GM13977 (cell line): ENCODE data around the gene ZDHHC22.

ENCODE experiments used
- DNase-seq: peaks from one replicate; pipeline ENCODE4 v3.0.0; 2012; ENCODE audit warnings: low spot score
- in situ Hi-C: fragments of 300-500 bp; cut with MboI; formaldehyde crosslinking; loops from one replicate; pipeline ENCODE4 v1.12.0; 2022; ENCODE audit warnings: low sequenced_read_pairs, low pct_unique_long_range_greater_than_20kb, mixed read lengths, inconsistent platforms; ENCODE audit not compliant: unreplicated experiment
- TF ChIP-seq, protein P1 (sequence below): IDR thresholded peaks from 2 replicates; pipeline ENCODE4 v1.5.1; 2012; ENCODE audit warnings: mild to moderate bottlenecking, control low read depth; ENCODE audit not compliant: insufficient read depth; ENCODE audit errors: extremely low read depth, missing control alignments

ZDHHC22 gene, protein sequence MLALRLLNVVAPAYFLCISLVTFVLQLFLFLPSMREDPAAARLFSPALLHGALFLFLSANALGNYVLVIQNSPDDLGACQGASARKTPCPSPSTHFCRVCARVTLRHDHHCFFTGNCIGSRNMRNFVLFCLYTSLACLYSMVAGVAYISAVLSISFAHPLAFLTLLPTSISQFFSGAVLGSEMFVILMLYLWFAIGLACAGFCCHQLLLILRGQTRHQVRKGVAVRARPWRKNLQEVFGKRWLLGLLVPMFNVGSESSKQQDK

DNA sequence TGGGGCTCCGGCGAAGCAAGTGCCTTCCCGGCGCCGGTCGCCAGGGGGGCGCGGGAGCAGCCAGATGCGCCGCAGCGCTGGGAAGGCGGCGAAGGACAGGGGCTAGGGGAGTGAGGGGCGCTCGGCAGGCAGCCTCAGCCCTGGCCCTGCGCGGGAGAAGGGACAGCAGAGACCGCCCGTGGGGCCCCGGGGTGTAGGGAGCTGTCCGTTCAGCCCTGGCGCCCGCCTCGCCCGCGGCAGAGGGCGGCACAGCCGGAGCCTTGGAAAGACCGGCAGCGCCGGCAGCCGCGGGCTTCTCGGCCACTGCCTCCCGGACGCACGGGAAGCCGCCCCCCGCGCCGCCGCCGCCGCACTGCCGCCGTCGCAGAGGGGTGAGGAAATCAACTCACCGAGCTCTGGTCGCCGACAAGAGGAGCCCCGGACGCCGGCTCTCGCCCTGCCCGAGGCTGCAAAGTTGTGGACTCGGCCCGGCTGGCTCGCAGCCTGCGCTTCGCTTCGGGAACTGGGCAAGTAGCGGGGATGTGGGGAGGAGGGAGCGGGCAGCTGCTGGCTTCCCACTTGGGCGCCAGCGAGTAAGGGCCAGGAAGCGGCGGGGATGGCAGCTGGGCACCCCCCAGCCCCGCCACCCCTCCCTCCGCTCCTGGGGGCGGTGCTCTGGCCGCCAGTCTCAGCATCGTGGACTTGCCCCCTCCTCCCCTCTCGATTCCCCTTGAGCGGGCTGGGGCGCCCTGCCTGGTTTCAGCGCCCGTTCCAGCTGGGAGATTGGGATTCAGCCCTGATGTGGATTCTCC lies at the start of gene ZDHHC22:
Gene ZDHHC22, minus strand, starts transcription at position 578 of the 791 bp plus-strand sequence. CDS start 2,053 bp downstream, outside the sequence.
- peak; percentile 69 for DNase-seq
- in situ Hi-C loops: loop anchor here (25.0 kb wide), 1 partner anchor 396 kb away; no protein-coding TSS in a partner anchor
- TF ChIP-seq, protein P1, sequence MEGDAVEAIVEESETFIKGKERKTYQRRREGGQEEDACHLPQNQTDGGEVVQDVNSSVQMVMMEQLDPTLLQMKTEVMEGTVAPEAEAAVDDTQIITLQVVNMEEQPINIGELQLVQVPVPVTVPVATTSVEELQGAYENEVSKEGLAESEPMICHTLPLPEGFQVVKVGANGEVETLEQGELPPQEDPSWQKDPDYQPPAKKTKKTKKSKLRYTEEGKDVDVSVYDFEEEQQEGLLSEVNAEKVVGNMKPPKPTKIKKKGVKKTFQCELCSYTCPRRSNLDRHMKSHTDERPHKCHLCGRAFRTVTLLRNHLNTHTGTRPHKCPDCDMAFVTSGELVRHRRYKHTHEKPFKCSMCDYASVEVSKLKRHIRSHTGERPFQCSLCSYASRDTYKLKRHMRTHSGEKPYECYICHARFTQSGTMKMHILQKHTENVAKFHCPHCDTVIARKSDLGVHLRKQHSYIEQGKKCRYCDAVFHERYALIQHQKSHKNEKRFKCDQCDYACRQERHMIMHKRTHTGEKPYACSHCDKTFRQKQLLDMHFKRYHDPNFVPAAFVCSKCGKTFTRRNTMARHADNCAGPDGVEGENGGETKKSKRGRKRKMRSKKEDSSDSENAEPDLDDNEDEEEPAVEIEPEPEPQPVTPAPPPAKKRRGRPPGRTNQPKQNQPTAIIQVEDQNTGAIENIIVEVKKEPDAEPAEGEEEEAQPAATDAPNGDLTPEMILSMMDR: peak; percentile 13

DNA sequence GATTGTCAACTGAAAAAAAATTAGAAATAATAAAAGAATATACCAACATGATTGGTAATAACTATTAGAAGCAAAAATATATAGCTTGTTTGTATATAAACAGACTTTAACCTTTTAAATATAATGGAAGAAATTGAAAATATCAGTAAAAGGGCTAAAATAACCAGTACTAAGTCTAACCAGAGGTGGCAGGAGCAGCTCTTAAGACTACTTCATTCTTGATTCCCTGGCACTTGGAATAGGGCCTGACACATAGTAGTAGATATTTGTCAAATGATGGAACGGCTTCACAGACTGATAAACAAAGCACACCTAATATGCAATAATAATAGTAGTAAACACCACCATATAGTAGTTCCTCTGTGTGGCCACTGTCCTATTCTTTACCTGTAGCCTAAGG lies 49.4 kb upstream of the ZDHHC22 start:
- in situ Hi-C loops: no loop called here

DNA sequence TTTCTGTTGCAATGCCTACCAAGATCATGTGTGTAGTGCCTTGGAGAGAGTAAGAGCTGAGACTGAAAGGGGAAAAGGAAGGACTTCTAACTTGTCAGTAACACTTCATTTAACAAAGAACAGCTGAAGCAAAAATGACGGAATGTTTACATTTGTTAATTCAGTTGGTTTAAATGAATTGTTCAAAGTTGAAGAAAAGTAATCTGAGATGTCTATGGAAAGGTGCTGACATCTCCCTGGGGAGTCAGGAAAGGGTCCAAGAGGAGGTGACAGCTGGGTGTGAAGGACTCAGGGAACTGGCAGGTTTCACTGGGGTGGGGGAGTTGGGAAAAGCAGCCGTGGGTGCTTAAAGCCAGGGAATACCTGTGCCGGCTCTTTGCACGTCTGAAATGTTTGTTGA lies 47.9 kb upstream of the ZDHHC22 start:
- in situ Hi-C loops: no loop called here
- TF ChIP-seq, protein P1: no peak
- no peak for DNase-seq

More for the DNA sequence above, 49.4 kb upstream of the ZDHHC22 start:
- no peak for DNase-seq
- TF ChIP-seq, protein P1: no peak

DNA sequence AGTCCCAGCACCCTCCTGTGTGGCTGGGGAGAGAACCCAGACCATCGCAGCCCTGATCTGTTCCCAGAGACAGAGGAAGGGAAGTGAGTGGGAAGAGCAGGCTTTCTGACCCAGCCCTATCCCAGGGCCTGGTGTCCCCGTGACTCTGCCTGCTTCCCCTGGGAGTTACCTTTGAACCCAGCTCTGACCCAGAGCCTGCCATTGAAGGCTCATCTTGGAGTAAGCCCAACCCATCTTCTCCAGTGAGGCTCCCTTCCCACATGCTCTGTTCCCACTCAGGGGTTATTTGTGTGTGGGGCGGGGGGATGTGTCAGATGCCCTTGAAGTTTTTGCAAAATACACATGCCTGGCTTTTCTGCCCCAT lies 46.0 kb upstream of the ZDHHC22 start:
- no peak for DNase-seq
- in situ Hi-C loops: no loop called here
- TF ChIP-seq, protein P1: no peak

DNA sequence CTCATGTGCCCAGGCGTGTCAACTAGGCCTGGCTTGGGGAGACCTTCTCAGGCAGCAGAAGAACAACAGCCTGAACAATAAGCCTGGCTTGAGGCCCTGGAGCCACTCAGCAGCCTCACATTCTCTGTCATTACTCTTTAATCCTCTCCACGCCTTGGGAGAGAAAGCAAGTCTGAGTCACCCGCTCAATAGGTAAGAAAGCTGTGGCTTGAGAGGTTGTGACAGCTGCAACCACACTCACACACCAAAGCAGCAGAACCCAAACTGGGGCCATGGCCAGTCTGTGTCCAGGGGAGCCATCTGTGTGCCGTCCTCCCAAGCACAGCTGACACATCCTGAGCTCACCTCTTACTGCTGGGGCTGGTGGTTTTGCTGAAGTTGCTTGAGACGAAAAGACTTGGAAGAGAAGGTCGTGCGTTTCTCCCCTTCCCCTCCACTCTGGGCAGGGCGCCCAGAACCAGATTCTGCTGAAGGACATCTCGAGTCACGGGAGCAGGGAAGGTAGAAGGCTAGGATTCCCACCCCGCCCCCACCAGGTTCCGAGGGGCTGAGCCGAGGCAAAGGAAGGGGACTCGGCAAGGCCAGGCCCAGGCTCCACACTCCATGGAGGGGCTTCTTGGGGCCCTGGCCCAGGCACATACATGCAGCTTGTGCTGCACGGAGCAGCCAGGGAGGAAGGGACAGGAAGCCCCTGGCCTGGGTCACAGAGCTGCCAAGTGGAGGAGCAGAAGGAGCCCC lies 45.5 kb upstream of the ZDHHC22 start:
- no peak for DNase-seq

DNA sequence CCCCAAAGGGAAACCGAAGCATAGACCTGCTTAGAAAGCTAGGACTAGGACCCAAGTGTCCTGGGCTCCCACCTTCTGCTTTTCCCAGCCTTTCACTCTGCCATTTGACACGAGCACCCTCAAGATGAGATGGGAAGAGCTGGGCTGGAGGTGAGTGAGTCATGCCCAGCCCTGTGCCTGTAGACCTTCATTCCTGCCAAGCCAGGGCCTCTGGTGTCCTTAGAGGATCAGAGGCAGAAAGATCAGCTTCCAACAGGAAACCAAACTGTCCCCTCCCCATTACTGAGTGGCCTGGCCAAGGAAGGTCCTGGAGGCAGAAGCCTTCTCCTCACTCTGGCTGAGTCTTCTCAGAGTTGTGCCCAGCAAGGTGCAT lies 43.5 kb upstream of the ZDHHC22 start:
- no peak for DNase-seq
- in situ Hi-C loops: no loop called here
- TF ChIP-seq, protein P1: no peak

More for the DNA sequence above, 45.5 kb upstream of the ZDHHC22 start:
- TF ChIP-seq, protein P1: no peak
- in situ Hi-C loops: no loop called here
